ENCODE measurements around the gene PKNOX2. TPM values are rescaled to one million over a fixed set of nuclear protein-coding genes. Genes with fewer than 3 reads are reported as not detected.

Gene PKNOX2
- total RNA-seq, 2 experiments from 2014 or later: not detected

GRCh38 chr11:125446279-125446678 lies 281.7 kb downstream of the PKNOX2 start:
- no peak overlapping the region for H3K27ac Mint-ChIP-seq
- CTCF ChIA-PET: no interaction called here
- no peaks in the 10 kb centered on the region for H3K9me3 Mint-ChIP-seq
- H3K4me1 Mint-ChIP-seq: peaks cover 3% of the 10 kb centered on the region
- H3K36me3 Mint-ChIP-seq (ENCODE audit: low read depth): no peaks in the 10 kb centered on the region
- POLR2A ChIA-PET: no interaction called here
- peaks cover 8% of the 10 kb centered on the region for H3K27me3 Mint-ChIP-seq
- DNase-seq: no peak
- no peak overlapping the region for H3K4me3 Mint-ChIP-seq

GRCh38 chr11:125447721-125448120 lies 283.2 kb downstream of the PKNOX2 start:
- CTCF ChIA-PET: interaction anchor here (0.7 kb wide), 1 partner anchor 161 kb away, joined by 3 read pairs; no protein-coding TSS in a partner anchor
- peaks cover 9% of the 10 kb centered on the region for H3K4me1 Mint-ChIP-seq
- no peak overlapping the region for H3K4me3 Mint-ChIP-seq
- POLR2A ChIA-PET: no interaction called here
- no peak for DNase-seq
- H3K9me3 Mint-ChIP-seq: no peaks in the 10 kb centered on the region
- H3K27ac Mint-ChIP-seq: no peak overlapping the region
- no peaks in the 10 kb centered on the region for H3K27me3 Mint-ChIP-seq
- no peaks in the 10 kb centered on the region for H3K36me3 Mint-ChIP-seq (ENCODE audit: low read depth)

- CTCF ChIA-PET: no interaction called here
- Mint-ChIP-seq H3K4me3 (no peak overlapping the region), H3K27ac (no peak overlapping the region), H3K27me3 (no peaks in the 10 kb centered on the region), H3K36me3 (ENCODE audit: low read depth) (no peaks in the 10 kb centered on the region), H3K9me3 (no peaks in the 10 kb centered on the region), H3K4me1 (peaks cover 9% of the 10 kb centered on the region)
- no peak for DNase-seq
- POLR2A ChIA-PET: no interaction called here
Measured at GRCh38 chr11:125448136-125448535, 283.6 kb downstream of the PKNOX2 start.

- H3K4me3 Mint-ChIP-seq: no peak overlapping the region
- H3K36me3 Mint-ChIP-seq (ENCODE audit: low read depth): no peaks in the 10 kb centered on the region
- POLR2A ChIA-PET: interaction anchor here (0.7 kb wide), 1 partner anchor 502 kb away, joined by 3 read pairs; no protein-coding TSS in a partner anchor
- no peak for DNase-seq
- H3K4me1 Mint-ChIP-seq: peaks cover 9% of the 10 kb centered on the region
- H3K27me3 Mint-ChIP-seq: no peaks in the 10 kb centered on the region
- no peaks in the 10 kb centered on the region for H3K9me3 Mint-ChIP-seq
- CTCF ChIA-PET: interaction anchor here (0.5 kb wide), 1 partner anchor 145 kb away, joined by 3 read pairs; no protein-coding TSS in a partner anchor
- H3K27ac Mint-ChIP-seq: no peak overlapping the region
Measured at GRCh38 chr11:125449565-125449964, 285.0 kb downstream of the PKNOX2 start.

- no peaks in the 10 kb centered on the region for H3K36me3 Mint-ChIP-seq (ENCODE audit: low read depth)
- no peaks in the 10 kb centered on the region for H3K9me3 Mint-ChIP-seq
- ChIA-PET CTCF (no interaction called here), POLR2A (no interaction called here)
- no peak for DNase-seq
- no peak overlapping the region for H3K4me3 Mint-ChIP-seq
- H3K27ac Mint-ChIP-seq: no peak overlapping the region
- no peaks in the 10 kb centered on the region for H3K27me3 Mint-ChIP-seq
- peaks cover 9% of the 10 kb centered on the region for H3K4me1 Mint-ChIP-seq
Measured at GRCh38 chr11:125451400-125452124, 287.0 kb downstream of the PKNOX2 start.

- no peak overlapping the region for H3K27ac Mint-ChIP-seq
- H3K36me3 Mint-ChIP-seq (ENCODE audit: low read depth): no peaks in the 10 kb centered on the region
- H3K27me3 Mint-ChIP-seq: no peaks in the 10 kb centered on the region
- H3K9me3 Mint-ChIP-seq: no peaks in the 10 kb centered on the region
- no peak overlapping the region for H3K4me3 Mint-ChIP-seq
- DNase-seq: no peak
- ChIA-PET CTCF (interaction anchor here (1.0 kb wide), 1 partner anchor 11 kb away, joined by 3 read pairs; no protein-coding TSS in a partner anchor), POLR2A (no interaction called here)
- H3K4me1 Mint-ChIP-seq: peaks cover 9% of the 10 kb centered on the region
Measured at GRCh38 chr11:125452125-125452470, 287.5 kb downstream of the PKNOX2 start.

GRCh38 chr11:125454047-125454446 lies 289.5 kb downstream of the PKNOX2 start:
- CTCF ChIA-PET: interaction anchor here (1.3 to 1.5 kb wide), 2 partner anchors 8 to 14 kb away, joined by 3 to 4 read pairs; no protein-coding TSS in a partner anchor
- H3K4me1 Mint-ChIP-seq: peaks cover 9% of the 10 kb centered on the region
- POLR2A ChIA-PET: no interaction called here

GRCh38 chr11:125455851-125456250 lies 291.3 kb downstream of the PKNOX2 start:
- no peaks in the 10 kb centered on the region for H3K9me3 Mint-ChIP-seq
- ChIA-PET CTCF (no interaction called here), POLR2A (no interaction called here)
- H3K27me3 Mint-ChIP-seq: no peaks in the 10 kb centered on the region
- no peak overlapping the region for H3K4me3 Mint-ChIP-seq
- DNase-seq: no peak
- H3K36me3 Mint-ChIP-seq (ENCODE audit: low read depth): no peaks in the 10 kb centered on the region
- peaks cover 9% of the 10 kb centered on the region for H3K4me1 Mint-ChIP-seq
- no peak overlapping the region for H3K27ac Mint-ChIP-seq

More at GRCh38 chr11:125454047-125454446, 289.5 kb downstream of the PKNOX2 start:
- DNase-seq: no peak
- no peak overlapping the region for H3K4me3 Mint-ChIP-seq
- no peak overlapping the region for H3K27ac Mint-ChIP-seq
- no peaks in the 10 kb centered on the region for H3K9me3 Mint-ChIP-seq
- no peaks in the 10 kb centered on the region for H3K36me3 Mint-ChIP-seq (ENCODE audit: low read depth)
- no peaks in the 10 kb centered on the region for H3K27me3 Mint-ChIP-seq

- H3K27me3 Mint-ChIP-seq: no peaks in the 10 kb centered on the region
- no peaks in the 10 kb centered on the region for H3K36me3 Mint-ChIP-seq (ENCODE audit: low read depth)
- H3K27ac Mint-ChIP-seq: no peak overlapping the region
- H3K9me3 Mint-ChIP-seq: no peaks in the 10 kb centered on the region
- DNase-seq: no peak
- H3K4me1 Mint-ChIP-seq: no peaks in the 10 kb centered on the region
- POLR2A ChIA-PET: no interaction called here
- H3K4me3 Mint-ChIP-seq: no peak overlapping the region
- CTCF ChIA-PET: no interaction called here
Measured at GRCh38 chr11:125457814-125458343, 293.3 kb downstream of the PKNOX2 start.

- ChIA-PET POLR2A (no interaction called here), CTCF (interaction anchor here (0.6 kb wide), 1 partner anchor 465 kb away, joined by 3 read pairs; no protein-coding TSS in a partner anchor)
- no peaks in the 10 kb centered on the region for H3K9me3 Mint-ChIP-seq
- no peaks in the 10 kb centered on the region for H3K4me1 Mint-ChIP-seq
- DNase-seq: no peak
- H3K4me3 Mint-ChIP-seq: no peak overlapping the region
- no peaks in the 10 kb centered on the region for H3K27me3 Mint-ChIP-seq
- H3K27ac Mint-ChIP-seq: no peak overlapping the region
- no peaks in the 10 kb centered on the region for H3K36me3 Mint-ChIP-seq (ENCODE audit: low read depth)
Measured at GRCh38 chr11:125460275-125460674, 295.7 kb downstream of the PKNOX2 start.

- POLR2A ChIA-PET: no interaction called here
- no peak for DNase-seq
- Mint-ChIP-seq H3K4me3 (no peak overlapping the region), H3K36me3 (ENCODE audit: low read depth) (no peaks in the 10 kb centered on the region), H3K9me3 (no peaks in the 10 kb centered on the region), H3K27me3 (peaks cover 2% of the 10 kb centered on the region), H3K4me1 (no peaks in the 10 kb centered on the region), H3K27ac (no peak overlapping the region)
- CTCF ChIA-PET: no interaction called here
Measured at GRCh38 chr11:125463590-125464269, 299.2 kb downstream of the PKNOX2 start.

- H3K4me3 Mint-ChIP-seq: no peak overlapping the region
- H3K27me3 Mint-ChIP-seq: peaks cover 2% of the 10 kb centered on the region
- CTCF ChIA-PET: no interaction called here
- POLR2A ChIA-PET: no interaction called here
- H3K27ac Mint-ChIP-seq: no peak overlapping the region
- no peaks in the 10 kb centered on the region for H3K36me3 Mint-ChIP-seq (ENCODE audit: low read depth)
- DNase-seq: no peak
- no peaks in the 10 kb centered on the region for H3K9me3 Mint-ChIP-seq
- H3K4me1 Mint-ChIP-seq: no peaks in the 10 kb centered on the region
Measured at GRCh38 chr11:125464270-125464662, 299.7 kb downstream of the PKNOX2 start.

- Mint-ChIP-seq H3K9me3 (no peaks in the 10 kb centered on the region), H3K27me3 (peaks cover 2% of the 10 kb centered on the region), H3K27ac (no peak overlapping the region), H3K4me1 (no peaks in the 10 kb centered on the region), H3K4me3 (no peak overlapping the region), H3K36me3 (ENCODE audit: low read depth) (no peaks in the 10 kb centered on the region)
- ChIA-PET POLR2A (no interaction called here), CTCF (no interaction called here)
- no peak for DNase-seq
Measured at GRCh38 chr11:125464666-125465065, 300.1 kb downstream of the PKNOX2 start.
